Central memory CD8-positive, alpha-beta T cell (primary cell): ENCODE data around the gene TTLL8.
"Not testable (repeated sequence)": the region's sequence is repeated elsewhere in the genome, so short reads cannot be mapped to it uniquely, and the experiment has no call there.

Experiments used
- ATAC-seq: fragments of 150-1000 bp; cut with Tn5 transposase; replicated peaks from 2 replicates; pipeline ENCODE4 v1.10.0; 2022; ENCODE audit warnings: mild to moderate bottlenecking, moderate FRiP score, moderate number of reproducible peaks; ENCODE audit not compliant: poor library complexity, severe bottlenecking; ENCODE audit errors: extremely low read depth
- DNase-seq, 2 donors: peaks; one replicate each; pipeline ENCODE4 v3.0.0; 2021; ENCODE audit warnings: low spot score in 2 of 2
- H3K27ac Mint-ChIP-seq: one replicate; pipeline ENCODE4 v1.8.0; 2022; ENCODE audit warnings: low read depth, mild to moderate bottlenecking, moderate library complexity, mixed read lengths
- H3K27me3 Mint-ChIP-seq: one replicate; pipeline ENCODE4 v1.8.0; 2022; ENCODE audit warnings: mixed read lengths
- H3K36me3 Mint-ChIP-seq: one replicate; pipeline ENCODE4 v1.8.0; 2022; ENCODE audit warnings: mild to moderate bottlenecking, moderate library complexity, mixed read lengths; ENCODE audit not compliant: insufficient read depth
- H3K4me1 Mint-ChIP-seq: one replicate; pipeline ENCODE4 v1.8.0; 2022; ENCODE audit warnings: mixed read lengths
- H3K4me3 Mint-ChIP-seq: one replicate; pipeline ENCODE4 v1.8.0; 2022; ENCODE audit warnings: mild to moderate bottlenecking, moderate library complexity, mixed read lengths
- H3K9me3 Mint-ChIP-seq: one replicate; pipeline ENCODE4 v1.8.0; 2022; ENCODE audit warnings: mixed read lengths

Gene TTLL8

DNA sequence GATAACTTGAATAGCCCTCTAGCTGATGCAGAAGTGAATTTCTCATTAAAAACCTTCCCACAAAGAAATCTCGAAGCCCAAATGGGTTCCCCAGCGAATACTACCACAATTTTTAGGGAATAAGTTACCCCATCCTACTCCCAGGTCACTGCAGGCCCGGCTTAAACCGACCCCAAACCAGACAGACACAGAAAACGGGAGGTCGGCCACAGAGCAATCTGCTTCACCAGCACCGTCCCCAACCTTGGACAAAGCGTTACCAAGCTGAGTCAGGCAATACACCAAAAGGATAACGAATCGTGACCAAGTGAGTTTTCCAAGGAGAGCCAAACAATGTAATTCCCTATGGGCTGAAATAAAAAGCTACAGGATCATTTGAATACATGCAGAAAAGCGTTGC is 31.1 kb upstream of the TTLL8 start:
- Mint-ChIP-seq H3K27me3 (peaks cover 9% of the 10 kb centered on the region), H3K9me3 (no peaks in the 10 kb centered on the region), H3K4me3 (no peak overlapping the region), H3K4me1 (no peaks in the 10 kb centered on the region), H3K27ac (no peak overlapping the region), H3K36me3 (peaks cover 1% of the 10 kb centered on the region)
- ATAC-seq (no peak), DNase-seq (no peak)

DNA sequence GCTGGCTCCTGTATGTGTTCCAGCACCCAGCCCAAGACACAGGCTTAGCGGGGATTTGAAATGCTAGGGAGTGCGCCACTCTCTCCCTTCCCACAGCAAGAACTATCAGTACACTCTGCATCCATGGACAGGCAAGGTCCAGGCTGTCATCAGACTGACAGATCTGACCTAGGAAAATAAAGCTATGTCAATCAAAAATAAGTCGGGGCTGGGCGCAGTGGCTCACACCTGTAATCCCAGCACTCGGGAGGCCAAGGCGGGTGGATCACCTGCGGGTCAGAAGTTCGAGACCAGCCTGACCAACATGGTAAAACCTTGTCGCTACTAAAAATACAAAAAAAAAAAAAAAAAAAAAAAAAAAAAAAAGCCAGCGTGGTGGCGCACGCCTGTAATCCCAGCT is 30.0 kb upstream of the TTLL8 start:
- DNase-seq (no peak), ATAC-seq (no peak)
- Mint-ChIP-seq H3K36me3 (peaks cover 1% of the 10 kb centered on the region), H3K27me3 (peaks cover 9% of the 10 kb centered on the region), H3K4me3 (no peak overlapping the region), H3K4me1 (no peaks in the 10 kb centered on the region), H3K27ac (peak overlapping the region; percentile 52), H3K9me3 (no peaks in the 10 kb centered on the region)

DNA sequence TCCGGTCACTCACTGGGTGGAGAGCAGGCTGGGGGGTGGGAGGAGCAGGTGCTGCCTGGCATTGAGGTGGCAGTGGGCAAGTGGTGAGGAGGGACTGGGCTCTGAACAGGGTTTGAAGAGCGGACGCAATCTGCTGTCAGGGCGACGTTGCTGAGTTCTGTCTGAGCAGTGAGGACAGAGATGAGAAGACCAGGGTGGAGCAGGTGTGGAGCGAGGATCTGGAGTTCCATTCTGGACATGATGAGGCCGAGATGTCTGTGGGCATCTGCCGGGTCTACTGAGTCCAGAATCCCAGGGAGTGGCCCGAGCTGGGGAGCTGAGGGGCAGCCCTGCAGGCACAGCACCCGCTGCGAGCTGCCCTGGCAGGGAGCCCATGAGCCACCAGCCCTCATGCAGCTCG is 29.5 kb upstream of the TTLL8 start:
- ATAC-seq (no peak), DNase-seq (no peak)
- peaks cover 1% of the 10 kb centered on the region for H3K36me3 Mint-ChIP-seq
- H3K9me3 Mint-ChIP-seq, result no peaks in the 10 kb centered on the region
- H3K4me1 Mint-ChIP-seq, result no peaks in the 10 kb centered on the region
- H3K27me3 Mint-ChIP-seq, result peaks cover 9% of the 10 kb centered on the region
- H3K27ac Mint-ChIP-seq, result peak overlapping the region; percentile 52
- H3K4me3 Mint-ChIP-seq, result no peak overlapping the region

DNA sequence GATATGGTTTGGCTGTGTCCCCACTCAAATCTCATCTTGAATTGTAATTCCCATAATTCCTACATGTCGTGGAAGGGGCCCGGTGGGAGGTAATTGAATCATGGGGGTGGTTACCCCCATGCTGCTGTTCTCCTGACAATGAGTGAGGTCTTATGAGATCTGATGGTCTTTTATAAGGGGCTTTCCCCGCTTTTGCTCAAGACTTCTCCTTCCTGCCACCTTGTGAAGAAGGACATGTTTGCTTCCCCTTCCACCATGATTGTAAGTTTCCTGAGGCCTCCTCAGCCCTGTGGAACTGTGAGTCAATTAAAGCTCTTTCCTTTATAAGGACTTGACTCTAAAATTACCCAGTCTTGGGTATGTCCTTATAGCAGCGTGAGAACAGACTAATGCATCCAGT is 28.9 kb upstream of the TTLL8 start:
- not testable (repeated sequence) for ATAC-seq, DNase-seq, H3K9me3 Mint-ChIP-seq, H3K27me3 Mint-ChIP-seq, H3K36me3 Mint-ChIP-seq, H3K4me3 Mint-ChIP-seq, H3K4me1 Mint-ChIP-seq
- H3K27ac Mint-ChIP-seq, result peak overlapping the region; percentile 52

DNA sequence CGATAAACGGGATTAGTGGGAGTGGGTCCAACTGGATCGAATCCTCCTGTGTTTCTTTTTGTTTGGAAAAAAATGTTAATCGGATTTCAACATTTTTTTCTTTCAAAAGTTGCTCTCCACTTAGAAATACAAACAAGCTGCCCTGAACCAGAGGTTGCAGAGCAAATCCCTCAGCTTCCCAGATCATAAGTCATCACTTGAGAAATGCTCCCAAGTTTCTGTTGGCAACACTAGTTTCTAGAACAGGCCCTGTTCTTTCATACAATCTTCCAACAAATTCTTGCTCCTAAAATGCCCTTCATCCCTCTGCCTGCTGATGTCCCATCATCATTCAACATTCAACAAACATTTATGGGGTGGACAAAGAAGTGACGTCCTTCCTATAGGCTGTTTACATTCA is 28.4 kb upstream of the TTLL8 start:
- peaks cover 1% of the 10 kb centered on the region for H3K36me3 Mint-ChIP-seq
- H3K27me3 Mint-ChIP-seq, result peaks cover 13% of the 10 kb centered on the region
- no peaks in the 10 kb centered on the region for H3K4me1 Mint-ChIP-seq
- DNase-seq (no peak), ATAC-seq (no peak)
- no peak overlapping the region for H3K4me3 Mint-ChIP-seq
- H3K27ac Mint-ChIP-seq, result no peak overlapping the region
- no peaks in the 10 kb centered on the region for H3K9me3 Mint-ChIP-seq

DNA sequence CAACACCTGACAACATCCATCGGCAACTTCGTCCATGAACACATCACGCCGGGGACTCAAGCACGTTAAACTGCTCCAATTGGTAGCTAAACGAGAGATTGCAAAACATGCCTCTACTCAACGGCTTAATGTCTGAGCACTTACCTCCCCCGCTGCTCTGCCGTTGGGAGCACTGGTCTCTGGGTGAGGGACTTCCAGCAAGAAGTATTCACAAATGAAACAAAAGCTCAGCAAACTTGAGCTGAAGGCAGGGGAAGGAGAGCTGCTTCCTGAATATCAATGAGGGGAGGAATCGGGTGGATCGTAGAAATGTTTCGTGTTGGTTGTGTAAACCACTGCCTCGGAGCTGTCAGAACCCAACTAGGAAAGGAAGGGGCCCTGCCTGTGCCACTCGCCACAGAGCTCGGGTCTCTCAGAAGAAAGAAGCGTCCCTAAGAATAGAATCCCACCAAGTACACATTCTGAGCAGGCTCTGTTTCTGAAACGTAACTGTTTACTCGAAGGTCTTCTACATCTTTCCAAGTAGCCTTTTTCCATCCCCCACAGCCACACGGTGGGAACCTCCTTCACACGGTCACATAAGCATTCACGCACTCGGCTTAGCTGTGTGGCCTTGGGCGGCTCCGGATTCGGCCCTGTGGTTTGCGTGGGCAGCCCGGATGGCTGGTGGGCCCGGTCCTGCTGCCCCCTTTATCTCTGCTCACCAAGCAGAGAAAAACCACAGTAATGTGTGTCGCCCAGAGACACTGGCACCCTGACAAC is 27.3 kb upstream of the TTLL8 start, which contains the start of gene MLC1:
Gene MLC1, minus strand, starts transcription at position 216 of the 762 bp plus-strand sequence. CDS start 524 bp downstream, outside the sequence.
- no peak within 1 kb of the TSS for H3K27ac Mint-ChIP-seq
- H3K4me3 Mint-ChIP-seq, result no peak within 1 kb of the TSS
- H3K27me3 Mint-ChIP-seq, result peaks cover 24% of the 10 kb centered on the region
- DNase-seq (no peak), ATAC-seq (no peak)
- no peaks in the 10 kb centered on the region for H3K4me1 Mint-ChIP-seq
- no peaks in the 10 kb centered on the region for H3K9me3 Mint-ChIP-seq
- peaks cover 1% of the 10 kb centered on the region for H3K36me3 Mint-ChIP-seq

DNA sequence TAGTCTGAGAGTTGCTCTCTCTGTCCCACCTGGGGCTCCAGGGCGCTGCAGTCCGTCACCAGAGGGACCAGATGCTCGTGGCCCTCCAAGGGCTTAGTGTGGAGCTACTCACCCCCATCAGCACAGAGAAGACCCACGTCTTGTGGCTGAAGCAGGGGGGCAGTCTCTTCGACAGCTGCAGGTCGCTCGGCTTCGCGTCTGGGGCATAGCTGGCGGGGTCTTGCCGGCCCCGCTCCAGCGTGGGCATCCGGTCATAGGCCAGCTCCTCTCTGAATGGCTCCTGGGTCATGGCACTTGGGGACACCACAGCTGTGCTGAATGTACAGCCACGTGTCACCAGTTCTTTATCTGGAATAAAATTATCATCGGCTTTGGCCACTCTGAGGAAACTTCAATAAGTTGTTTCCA is 26.5 kb upstream of the TTLL8 start:
- DNase-seq (no peak), ATAC-seq (no peak)
- H3K36me3 Mint-ChIP-seq, result peaks cover 1% of the 10 kb centered on the region
- H3K27me3 Mint-ChIP-seq, result peaks cover 25% of the 10 kb centered on the region
- H3K4me3 Mint-ChIP-seq, result no peak overlapping the region
- no peaks in the 10 kb centered on the region for H3K4me1 Mint-ChIP-seq
- H3K27ac Mint-ChIP-seq, result no peak overlapping the region
- H3K9me3 Mint-ChIP-seq, result no peaks in the 10 kb centered on the region

DNA sequence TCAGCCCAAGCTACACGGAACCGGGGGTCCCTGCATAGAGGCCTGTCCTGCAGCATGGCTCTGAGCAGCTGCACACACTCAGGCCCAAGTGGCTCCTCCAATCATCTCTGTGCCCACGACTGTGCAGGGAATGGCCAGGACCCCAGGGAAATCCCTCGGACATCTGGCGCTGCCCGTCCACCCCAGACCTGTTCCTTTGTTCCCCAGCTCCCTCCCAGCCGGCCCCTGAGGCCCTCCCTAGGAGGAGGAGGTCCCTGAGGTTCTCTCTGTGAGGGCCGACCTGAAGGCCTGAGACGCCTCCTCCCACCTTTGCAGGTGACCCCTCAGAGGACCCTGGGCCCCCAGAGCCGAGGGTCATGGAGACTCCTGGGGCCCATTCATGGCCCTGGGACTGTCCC is 26.0 kb upstream of the TTLL8 start:
- Mint-ChIP-seq H3K27me3 (peaks cover 25% of the 10 kb centered on the region), H3K27ac (no peak overlapping the region), H3K9me3 (no peaks in the 10 kb centered on the region), H3K36me3 (peaks cover 1% of the 10 kb centered on the region), H3K4me3 (no peak overlapping the region), H3K4me1 (no peaks in the 10 kb centered on the region)
- ATAC-seq (no peak), DNase-seq (no peak)

DNA sequence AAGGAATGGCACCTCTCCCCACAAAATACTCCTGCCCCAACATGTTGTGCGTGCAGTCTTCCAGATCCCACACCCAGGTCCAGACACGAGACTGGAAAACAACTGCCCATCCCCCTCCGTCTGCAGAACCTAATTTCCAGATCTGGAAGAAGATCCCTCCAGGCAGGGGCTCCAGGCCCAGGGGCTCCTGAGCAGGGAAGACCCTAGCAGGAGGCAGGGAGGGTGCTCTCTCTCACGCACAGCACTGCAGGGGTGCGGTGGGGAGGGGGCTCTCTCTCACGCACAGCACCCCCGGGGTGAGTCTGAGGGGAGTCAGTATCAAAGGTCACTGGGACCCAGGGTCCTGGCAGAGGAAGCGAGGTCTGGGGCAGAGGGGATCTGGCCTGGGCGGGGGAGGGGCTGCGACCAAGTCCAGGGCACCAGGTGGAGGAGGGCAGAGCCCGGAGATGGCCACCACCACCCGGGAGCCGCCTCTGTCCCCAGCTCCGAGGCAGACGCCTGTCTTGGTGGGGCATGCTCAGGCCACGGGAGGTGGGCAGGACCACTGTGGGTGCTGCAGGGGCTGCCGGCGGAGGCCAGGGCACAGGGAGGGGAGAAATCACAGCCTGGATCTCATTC is 25.5 kb upstream of the TTLL8 start:
- H3K4me1 Mint-ChIP-seq, result no peaks in the 10 kb centered on the region
- ATAC-seq, result no peak

DNA sequence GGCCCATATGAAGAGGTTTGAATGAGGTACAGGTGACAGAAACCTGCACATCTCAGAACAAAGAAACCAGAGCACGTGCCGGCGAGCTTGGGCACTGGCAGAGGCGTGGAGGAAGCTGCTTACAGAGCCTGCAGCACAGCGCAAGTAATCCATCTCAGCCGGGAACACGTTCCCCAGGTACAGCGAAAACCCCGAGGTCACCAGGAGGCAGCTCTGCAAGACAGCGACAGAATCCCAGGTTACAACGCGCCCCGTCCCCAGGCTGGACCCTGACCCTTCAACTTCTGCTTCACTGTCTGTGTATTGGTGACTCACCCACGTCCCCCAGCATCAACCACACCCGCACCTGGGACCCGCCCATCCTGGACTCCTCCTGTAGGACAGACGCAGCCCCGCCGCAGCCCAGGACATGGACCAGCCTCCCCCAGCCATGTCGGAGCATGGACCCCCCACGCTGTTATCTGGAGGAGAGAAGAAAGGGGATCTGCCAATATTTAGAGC is 24.9 kb upstream of the TTLL8 start:
- H3K36me3 Mint-ChIP-seq, result peaks cover 1% of the 10 kb centered on the region
- H3K9me3 Mint-ChIP-seq, result no peaks in the 10 kb centered on the region
- peaks cover 25% of the 10 kb centered on the region for H3K27me3 Mint-ChIP-seq
- DNase-seq (no peak), ATAC-seq (no peak)
- H3K4me3 Mint-ChIP-seq, result no peak overlapping the region
- no peak overlapping the region for H3K27ac Mint-ChIP-seq
- no peaks in the 10 kb centered on the region for H3K4me1 Mint-ChIP-seq

More for the DNA sequence above, 25.5 kb upstream of the TTLL8 start:
- peaks cover 25% of the 10 kb centered on the region for H3K27me3 Mint-ChIP-seq
- H3K36me3 Mint-ChIP-seq, result peaks cover 1% of the 10 kb centered on the region
- no peaks in the 10 kb centered on the region for H3K9me3 Mint-ChIP-seq
- DNase-seq, result no peak
- no peak overlapping the region for H3K27ac Mint-ChIP-seq
- H3K4me3 Mint-ChIP-seq, result no peak overlapping the region

DNA sequence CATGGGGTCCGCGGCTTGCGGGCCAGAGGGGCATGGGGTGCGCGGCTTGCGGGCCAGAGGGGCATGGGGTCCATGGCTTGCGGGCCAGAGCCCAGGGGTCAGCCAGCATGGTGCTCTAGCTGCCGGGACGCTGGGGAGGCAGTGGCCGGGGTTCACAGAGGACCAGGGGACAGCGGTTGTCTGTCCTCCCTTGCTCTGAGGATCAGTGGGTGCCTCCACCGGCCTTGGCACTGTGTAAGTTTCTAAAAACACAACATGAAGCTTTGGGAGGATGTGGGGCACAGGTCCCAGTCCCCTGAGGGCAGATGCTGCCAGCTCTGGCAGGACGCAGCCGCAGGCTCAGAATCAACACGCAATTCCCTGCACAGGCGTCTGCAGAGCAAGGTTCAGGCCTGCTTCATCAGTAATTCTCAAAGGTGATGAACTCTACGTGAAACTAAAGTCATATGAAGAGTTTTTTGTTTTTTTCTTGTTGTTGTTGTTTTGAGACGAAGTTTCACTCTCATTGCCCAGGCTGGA is 24.2 kb upstream of the TTLL8 start:
- ATAC-seq, result no peak
- Mint-ChIP-seq H3K27me3 (peaks cover 21% of the 10 kb centered on the region), H3K36me3 (peaks cover 1% of the 10 kb centered on the region), H3K27ac (no peak overlapping the region), H3K4me1 (no peaks in the 10 kb centered on the region), H3K4me3 (no peak overlapping the region), H3K9me3 (no peaks in the 10 kb centered on the region)
- no peak for DNase-seq

DNA sequence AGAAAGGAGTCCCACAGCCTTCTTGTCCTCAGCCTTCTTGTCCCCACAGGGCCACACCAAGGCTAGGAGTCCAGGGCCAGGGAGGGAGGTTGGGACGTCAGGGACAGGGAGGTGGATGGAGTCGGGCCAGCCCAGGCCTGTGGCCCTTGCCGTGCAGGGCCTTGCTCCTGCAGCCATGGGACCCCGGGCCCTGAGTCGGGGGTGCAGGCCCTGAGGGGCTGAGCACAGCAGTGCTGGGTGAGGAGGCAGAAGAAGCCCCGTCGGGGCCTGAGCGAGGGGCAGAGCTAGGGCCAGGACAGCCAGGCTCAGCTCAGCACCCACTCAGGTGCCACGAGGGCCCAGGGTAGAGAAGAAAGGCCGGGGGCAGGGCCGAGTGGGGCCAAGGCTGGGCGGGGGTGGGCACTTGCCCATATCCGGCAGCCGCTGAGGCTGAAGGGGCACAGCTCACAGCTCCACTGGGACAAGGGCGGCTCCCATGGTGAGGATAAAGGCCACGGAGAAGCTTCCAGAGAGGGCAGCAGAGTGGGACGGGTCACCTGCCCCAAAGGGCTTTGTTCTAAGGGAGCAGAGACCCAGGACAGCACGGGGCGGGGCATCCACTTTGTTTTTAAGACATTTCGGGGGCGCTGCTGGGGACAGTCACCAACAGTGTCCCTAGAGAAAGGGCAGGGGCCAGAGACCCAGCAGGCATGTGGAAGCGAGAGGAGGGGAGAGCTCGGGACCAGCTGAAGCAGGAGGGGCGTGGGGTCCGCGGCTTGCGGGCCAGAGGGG is 23.5 kb upstream of the TTLL8 start:
- DNase-seq, result no peak
- Mint-ChIP-seq H3K4me1 (no peaks in the 10 kb centered on the region), H3K36me3 (peaks cover 1% of the 10 kb centered on the region), H3K9me3 (no peaks in the 10 kb centered on the region), H3K27ac (no peak overlapping the region), H3K4me3 (peak overlapping the region; percentile 30), H3K27me3 (peaks cover 16% of the 10 kb centered on the region)
- no peak for ATAC-seq
